Measurements from ENCODE around the gene PARVB. TPM values are rescaled to one million over a fixed set of nuclear protein-coding genes. Genes with fewer than 3 reads are reported as not detected.

Gene PARVB
- total RNA-seq, 1 experiment from 2014 or later, result 85.3 TPM

DNA sequence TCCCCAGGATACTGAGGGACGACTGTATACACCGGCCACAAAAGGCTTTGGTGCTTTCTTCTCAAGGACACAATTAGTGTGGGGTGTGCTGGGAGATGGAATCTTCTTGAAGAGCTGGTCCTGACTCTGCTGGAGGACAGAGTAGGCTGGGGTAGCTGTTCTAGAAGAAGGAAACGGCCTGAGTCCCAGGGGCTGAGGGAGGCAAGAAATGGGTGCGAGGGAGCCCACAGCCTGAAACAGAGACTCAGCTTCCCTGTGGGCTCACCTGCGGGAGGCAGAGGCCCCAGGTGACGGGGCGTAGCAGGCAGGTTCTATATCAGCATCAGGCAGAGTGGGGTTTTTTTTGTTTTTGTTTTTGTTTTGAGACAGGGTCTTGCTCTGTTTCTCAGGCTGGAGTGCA, 193.2 kb downstream of the PARVB start:
- Histone ChIP-seq H3K79me2 (ENCODE audit: low read length) (no peaks in the 10 kb centered on the region), H2AFZ (ENCODE audit: low read length) (no peak overlapping the region), H3K27ac (ENCODE audit: low read length) (no peak overlapping the region), H3K27me3 (ENCODE audit: low read length) (no peaks in the 10 kb centered on the region), H3K36me3 (ENCODE audit: low read depth, low read length) (no peaks in the 10 kb centered on the region), H3F3A (ENCODE audit: low read length, unreplicated experiment) (no peaks in the 10 kb centered on the region), H4K20me1 (ENCODE audit: low read length) (no peaks in the 10 kb centered on the region), H3K9me3 (ENCODE audit: low read length) (no peaks in the 10 kb centered on the region), H3K4me2 (ENCODE audit: low read length) (no peak overlapping the region), H3K4me1 (ENCODE audit: insufficient read depth, low read length) (no peaks in the 10 kb centered on the region), H3K9me2 (replicated peaks; ENCODE audit: low read length) (no peaks in the 10 kb centered on the region), H3K4me3 (ENCODE audit: low read length) (no peak overlapping the region), H3K9ac (ENCODE audit: low read length) (no peak overlapping the region)
- ATAC-seq (no peak), DNase-seq (no peak)
- TF ChIP-seq, protein P1, sequence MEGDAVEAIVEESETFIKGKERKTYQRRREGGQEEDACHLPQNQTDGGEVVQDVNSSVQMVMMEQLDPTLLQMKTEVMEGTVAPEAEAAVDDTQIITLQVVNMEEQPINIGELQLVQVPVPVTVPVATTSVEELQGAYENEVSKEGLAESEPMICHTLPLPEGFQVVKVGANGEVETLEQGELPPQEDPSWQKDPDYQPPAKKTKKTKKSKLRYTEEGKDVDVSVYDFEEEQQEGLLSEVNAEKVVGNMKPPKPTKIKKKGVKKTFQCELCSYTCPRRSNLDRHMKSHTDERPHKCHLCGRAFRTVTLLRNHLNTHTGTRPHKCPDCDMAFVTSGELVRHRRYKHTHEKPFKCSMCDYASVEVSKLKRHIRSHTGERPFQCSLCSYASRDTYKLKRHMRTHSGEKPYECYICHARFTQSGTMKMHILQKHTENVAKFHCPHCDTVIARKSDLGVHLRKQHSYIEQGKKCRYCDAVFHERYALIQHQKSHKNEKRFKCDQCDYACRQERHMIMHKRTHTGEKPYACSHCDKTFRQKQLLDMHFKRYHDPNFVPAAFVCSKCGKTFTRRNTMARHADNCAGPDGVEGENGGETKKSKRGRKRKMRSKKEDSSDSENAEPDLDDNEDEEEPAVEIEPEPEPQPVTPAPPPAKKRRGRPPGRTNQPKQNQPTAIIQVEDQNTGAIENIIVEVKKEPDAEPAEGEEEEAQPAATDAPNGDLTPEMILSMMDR (conservative IDR thresholded peaks at IDR 0.05; ENCODE audit: low read depth, low read length), result no peak
- TF ChIP-seq EZH2 (IDR thresholded peaks at IDR 0.05; ENCODE audit: low read length, unreplicated experiment), result no peak
- TF ChIP-seq EZH2phosphoT487 (IDR thresholded peaks at IDR 0.05; ENCODE audit: borderline replicate concordance, low read length), result no peak
- no TSS peak for BruUV-seq (replicated peaks)
- CTCF ChIA-PET, result no interaction called here
- intact Hi-C loops (cut with micrococcal nuclease), result no loop called here
- POLR2A ChIA-PET (ENCODE audit: unreplicated experiment), result no interaction called here

DNA sequence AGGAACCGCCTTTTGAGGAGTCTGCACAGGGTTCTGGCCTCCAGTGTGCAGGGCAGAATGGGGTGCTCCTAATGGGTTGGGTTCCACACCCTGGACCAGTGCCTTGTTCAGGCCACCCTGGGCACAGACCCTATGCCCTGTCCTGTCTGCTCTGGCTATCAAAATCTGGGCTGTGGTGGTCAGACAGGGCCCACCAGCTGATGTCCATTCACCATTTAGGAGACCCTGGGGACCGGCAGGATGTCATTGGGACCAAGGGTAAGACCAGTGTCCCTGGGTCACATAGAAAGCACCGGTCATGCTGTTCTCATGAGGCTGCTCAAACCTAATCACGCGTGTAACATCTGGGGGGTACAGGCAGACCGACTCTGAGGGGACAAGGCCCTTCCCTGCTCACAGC, 194.0 kb downstream of the PARVB start:
- no peaks in the 10 kb centered on the region for H3K36me3 ChIP-seq (ENCODE audit: low read depth, low read length)
- CTCF ChIA-PET, result no interaction called here
- no peaks in the 10 kb centered on the region for H3K4me1 ChIP-seq (ENCODE audit: insufficient read depth, low read length)
- no peaks in the 10 kb centered on the region for H4K20me1 ChIP-seq (ENCODE audit: low read length)
- H3K9me3 ChIP-seq (ENCODE audit: low read length), result no peaks in the 10 kb centered on the region
- no TSS peak for BruUV-seq (replicated peaks)
- no peaks in the 10 kb centered on the region for H3F3A ChIP-seq (ENCODE audit: low read length, unreplicated experiment)
- no peak overlapping the region for H2AFZ ChIP-seq (ENCODE audit: low read length)
- intact Hi-C loops (cut with micrococcal nuclease), result no loop called here
- H3K9ac ChIP-seq (ENCODE audit: low read length), result no peak overlapping the region
- no peak for ATAC-seq
- TF ChIP-seq, protein P1 (conservative IDR thresholded peaks at IDR 0.05; ENCODE audit: low read depth, low read length), result no peak
- no peak for TF ChIP-seq EZH2 (IDR thresholded peaks at IDR 0.05; ENCODE audit: low read length, unreplicated experiment)
- no peak for TF ChIP-seq EZH2phosphoT487 (IDR thresholded peaks at IDR 0.05; ENCODE audit: borderline replicate concordance, low read length)
- no peak for DNase-seq
- no peaks in the 10 kb centered on the region for H3K27me3 ChIP-seq (ENCODE audit: low read length)
- POLR2A ChIA-PET (ENCODE audit: unreplicated experiment), result no interaction called here
- no peak overlapping the region for H3K27ac ChIP-seq (ENCODE audit: low read length)
- no peak overlapping the region for H3K4me3 ChIP-seq (ENCODE audit: low read length)
- no peak overlapping the region for H3K4me2 ChIP-seq (ENCODE audit: low read length)
- no peaks in the 10 kb centered on the region for H3K79me2 ChIP-seq (ENCODE audit: low read length)
- H3K9me2 ChIP-seq (replicated peaks; ENCODE audit: low read length), result no peaks in the 10 kb centered on the region

DNA sequence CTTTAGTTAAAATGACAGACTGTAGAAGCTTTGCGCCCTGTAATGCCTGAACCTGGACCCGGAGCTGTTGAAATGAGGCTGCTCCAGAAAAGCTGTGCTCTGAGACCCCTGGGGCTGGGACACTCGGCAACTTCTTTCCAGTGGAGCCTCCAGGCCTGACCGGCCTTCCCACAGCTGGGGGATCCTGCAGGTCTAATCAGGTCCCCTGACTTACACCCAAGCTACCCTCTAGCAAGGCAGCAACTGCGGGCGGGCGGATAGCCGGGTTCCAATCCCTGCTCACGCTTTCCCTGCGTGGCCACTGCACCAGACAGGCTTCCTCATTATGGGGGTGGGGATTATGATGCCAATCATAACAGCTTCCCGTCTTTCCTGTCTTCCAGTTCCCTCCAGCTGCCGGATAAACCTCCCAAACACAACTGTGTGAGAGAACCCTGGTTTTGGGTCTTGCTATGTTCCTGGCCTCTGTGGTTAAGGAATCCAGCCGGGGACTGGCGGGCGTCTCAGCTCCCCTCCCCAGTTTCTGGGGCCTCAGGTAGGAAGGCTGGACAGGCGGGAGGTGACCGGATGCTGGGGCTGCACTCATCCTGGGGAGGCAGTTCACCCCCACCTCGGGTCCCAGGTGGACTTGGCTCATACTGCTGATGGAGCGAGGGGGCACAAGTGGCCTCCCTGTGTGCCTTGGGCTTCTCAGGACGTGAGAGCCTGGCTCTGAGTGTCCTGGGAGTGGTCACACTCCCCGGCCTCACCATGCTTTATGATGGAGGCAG, 195.2 kb downstream of the PARVB start:
- ChIA-PET CTCF (no interaction called here), POLR2A (ENCODE audit: unreplicated experiment) (no interaction called here)
- H3K4me3 ChIP-seq (ENCODE audit: low read length), result no peak overlapping the region

More for the DNA sequence above, 195.2 kb downstream of the PARVB start:
- no peak overlapping the region for H2AFZ ChIP-seq (ENCODE audit: low read length)
- H3K4me2 ChIP-seq (ENCODE audit: low read length), result no peak overlapping the region
- H3K9ac ChIP-seq (ENCODE audit: low read length), result no peak overlapping the region
- ATAC-seq, result no peak
- no peak overlapping the region for H3K27ac ChIP-seq (ENCODE audit: low read length)
- intact Hi-C loops (cut with micrococcal nuclease), result no loop called here
- no peaks in the 10 kb centered on the region for H3K9me2 ChIP-seq (replicated peaks; ENCODE audit: low read length)
- BruUV-seq (replicated peaks), result no TSS peak
- no peaks in the 10 kb centered on the region for H3K9me3 ChIP-seq (ENCODE audit: low read length)
- TF ChIP-seq EZH2 (IDR thresholded peaks at IDR 0.05; ENCODE audit: low read length, unreplicated experiment) (no peak), EZH2phosphoT487 (IDR thresholded peaks at IDR 0.05; ENCODE audit: borderline replicate concordance, low read length) (no peak)
- TF ChIP-seq, protein P1 (conservative IDR thresholded peaks at IDR 0.05; ENCODE audit: low read depth, low read length), result no peak
- no peaks in the 10 kb centered on the region for H3K79me2 ChIP-seq (ENCODE audit: low read length)
- no peak for DNase-seq
- H3K4me1 ChIP-seq (ENCODE audit: insufficient read depth, low read length), result no peaks in the 10 kb centered on the region
- H3K27me3 ChIP-seq (ENCODE audit: low read length), result no peaks in the 10 kb centered on the region
- H3K36me3 ChIP-seq (ENCODE audit: low read depth, low read length), result no peaks in the 10 kb centered on the region
- no peaks in the 10 kb centered on the region for H3F3A ChIP-seq (ENCODE audit: low read length, unreplicated experiment)
- H4K20me1 ChIP-seq (ENCODE audit: low read length), result no peaks in the 10 kb centered on the region

All from PC-3 (cell line).